HG03521 (cell line): Measurements from ENCODE around the gene OPALIN.

Experiments
- ATAC-seq: cut with Tn5 transposase; IDR thresholded peaks from one replicate; pipeline ENCODE4 v1.9.1; 2021; ENCODE audit warnings: mild to moderate bottlenecking, moderate library complexity; ENCODE audit not compliant: unreplicated experiment

The OPALIN gene, protein sequence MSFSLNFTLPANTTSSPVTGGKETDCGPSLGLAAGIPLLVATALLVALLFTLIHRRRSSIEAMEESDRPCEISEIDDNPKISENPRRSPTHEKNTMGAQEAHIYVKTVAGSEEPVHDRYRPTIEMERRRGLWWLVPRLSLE

DNA sequence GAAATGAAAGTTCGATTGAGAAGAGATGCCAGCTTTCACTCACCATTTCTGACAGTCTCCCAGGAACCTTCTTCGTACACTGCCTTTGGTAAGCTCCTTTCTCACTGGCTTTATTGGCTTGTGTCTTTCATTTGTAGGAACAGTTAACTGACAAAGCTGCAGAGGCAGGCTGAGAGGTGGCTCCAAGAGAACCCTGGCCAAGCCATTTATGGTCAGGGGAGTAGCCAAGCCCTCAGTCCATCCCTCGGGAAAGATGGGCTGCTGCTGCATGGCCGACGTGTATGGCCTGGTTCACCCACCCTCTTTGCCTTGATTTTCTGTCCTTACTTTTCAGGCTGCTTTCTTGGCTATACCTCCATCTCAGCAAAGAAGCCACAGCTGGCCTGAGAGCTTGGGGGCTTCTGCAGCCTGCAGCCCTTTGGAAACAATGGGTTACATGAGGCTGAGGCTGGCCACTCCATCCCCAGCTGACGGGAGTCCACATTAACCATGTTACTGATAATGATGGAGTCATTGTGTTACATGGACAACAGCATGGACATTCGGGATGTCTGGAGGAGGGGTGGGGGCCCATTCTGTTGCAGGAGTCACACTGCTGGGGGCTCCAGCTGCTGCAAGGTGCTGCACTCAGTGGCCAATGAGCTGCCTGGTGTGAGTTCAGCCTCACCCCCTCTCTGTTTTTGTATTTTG is at the start of gene OPALIN:
Gene OPALIN, minus strand, starts transcription at position 152 of the 690 bp plus-strand sequence. Its CDS starts 106 bp downstream, at position 46.
- no peak for ATAC-seq

DNA sequence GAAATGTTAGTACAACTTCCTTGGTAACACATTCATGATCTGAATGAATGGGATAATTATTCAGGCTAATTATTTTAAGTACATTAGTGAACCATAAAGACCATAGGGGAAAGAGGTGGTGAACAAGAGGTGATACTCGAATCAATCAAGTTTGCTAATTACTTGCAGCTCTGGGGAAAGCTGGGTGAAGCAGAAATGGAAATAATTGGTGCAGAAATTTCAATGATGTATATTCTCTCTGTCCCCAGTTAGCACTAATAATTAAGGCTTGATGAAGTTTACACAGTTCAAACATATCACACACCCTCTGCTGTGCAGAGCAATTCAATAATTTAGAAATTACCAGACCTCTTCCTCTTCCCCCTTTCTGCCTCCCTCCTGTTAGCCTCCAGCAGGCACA is 49.4 kb upstream of the OPALIN start:
- ATAC-seq = no peak

DNA sequence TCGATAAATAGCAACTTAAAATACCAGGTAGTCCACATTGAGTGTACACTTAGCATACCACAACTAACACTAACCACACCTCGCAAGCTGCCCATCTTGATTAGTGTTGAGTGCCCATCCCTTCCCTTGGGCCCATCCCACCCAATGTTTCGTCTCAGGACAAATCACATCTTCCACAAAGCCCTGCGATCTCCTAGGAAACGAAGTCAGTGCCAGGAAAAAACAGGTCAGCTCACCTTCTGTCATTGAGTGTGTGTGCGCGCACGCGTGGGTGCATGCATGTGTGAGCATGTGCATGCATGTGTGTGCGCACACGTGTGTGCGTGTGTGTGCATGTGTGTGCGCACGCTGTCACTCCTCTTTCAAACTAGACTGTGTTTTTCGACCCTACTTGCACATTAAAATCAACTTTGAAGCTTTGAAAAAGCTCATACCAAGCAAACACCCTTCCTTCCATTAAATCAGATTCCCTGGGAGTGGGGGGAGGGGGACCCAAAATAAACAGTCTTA is 48.8 kb upstream of the OPALIN start:
- no peak for ATAC-seq

DNA sequence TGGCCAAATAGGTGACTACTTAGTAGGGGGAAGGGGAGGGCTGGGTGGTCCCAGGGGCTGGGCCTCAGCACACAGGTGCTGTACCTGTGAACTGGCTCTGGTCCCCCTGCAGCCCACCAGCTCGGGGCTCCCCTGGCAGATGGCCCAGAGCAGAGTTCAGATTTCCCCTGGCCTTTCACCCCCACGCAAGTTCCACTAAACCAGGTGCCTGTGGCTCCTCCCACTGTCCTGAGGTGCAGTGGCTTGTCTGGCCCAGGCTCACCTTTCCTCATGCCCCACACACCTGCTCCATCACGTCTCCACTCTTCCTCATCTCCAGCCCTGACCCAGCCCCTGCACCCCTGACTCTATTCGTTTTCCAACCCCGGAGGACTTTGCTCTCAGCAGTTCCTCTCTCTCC is 47.3 kb upstream of the OPALIN start:
- ATAC-seq = no peak

DNA sequence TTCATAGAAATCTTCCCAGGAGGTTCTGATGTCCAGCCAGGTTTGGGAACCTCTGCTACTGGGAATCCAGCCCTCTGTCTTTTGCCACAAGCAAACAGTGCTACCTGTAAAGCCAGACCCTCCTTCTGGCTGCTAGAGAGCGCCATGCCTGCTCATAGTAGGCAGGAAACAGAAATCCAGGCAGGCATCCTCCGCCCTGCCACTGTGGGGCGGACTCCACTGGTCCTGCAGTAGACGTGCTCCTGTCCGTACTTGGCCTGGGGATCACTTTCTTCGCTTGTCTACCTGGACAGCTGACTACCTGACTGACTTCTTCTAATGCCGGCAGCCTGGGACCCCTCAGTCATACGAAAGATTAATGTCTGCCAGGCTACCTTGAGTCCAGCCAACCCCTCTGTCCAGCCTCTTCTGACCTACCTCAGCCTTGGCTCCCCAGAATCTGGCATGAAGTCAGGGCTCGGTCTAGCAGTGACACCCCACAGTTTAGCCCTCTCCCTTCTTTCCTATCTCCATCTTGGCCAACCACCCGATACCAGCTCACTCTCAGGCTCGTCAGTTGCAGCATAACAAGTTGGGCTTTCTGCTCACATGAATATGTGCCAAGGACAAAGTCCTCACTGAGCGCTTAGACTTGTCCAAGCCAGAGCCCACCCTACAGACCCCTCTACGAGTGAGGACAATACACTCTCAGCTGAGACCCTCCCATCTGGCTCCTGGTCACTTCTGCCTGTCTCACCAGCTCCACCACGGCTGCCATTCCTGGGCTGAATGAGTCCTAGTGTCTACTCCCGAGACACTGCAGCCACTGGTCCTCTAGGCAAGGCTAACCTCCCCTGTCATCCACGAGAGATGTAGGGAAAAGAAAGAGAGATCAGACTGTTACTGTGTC is 43.9 kb upstream of the OPALIN start:
- no peak for ATAC-seq

DNA sequence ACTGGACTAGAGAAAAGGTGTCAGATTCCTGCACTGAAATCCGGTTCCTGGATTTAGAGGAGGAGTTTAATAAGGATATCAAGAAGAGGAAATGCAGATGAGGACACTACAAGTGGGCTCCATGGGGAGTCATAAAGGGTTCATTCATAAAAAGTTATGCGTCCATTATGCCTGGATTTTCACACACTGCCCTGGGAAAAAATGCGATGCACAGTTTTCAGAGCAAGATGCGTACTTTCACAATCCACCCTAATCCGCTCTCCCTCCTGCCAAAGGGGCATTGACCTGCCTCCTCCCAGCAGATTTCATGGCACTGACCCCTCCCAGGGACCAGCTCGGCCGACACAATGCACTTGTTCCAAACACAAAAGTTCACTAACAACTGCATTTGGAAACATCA is 42.2 kb upstream of the OPALIN start:
- ATAC-seq = no peak

DNA sequence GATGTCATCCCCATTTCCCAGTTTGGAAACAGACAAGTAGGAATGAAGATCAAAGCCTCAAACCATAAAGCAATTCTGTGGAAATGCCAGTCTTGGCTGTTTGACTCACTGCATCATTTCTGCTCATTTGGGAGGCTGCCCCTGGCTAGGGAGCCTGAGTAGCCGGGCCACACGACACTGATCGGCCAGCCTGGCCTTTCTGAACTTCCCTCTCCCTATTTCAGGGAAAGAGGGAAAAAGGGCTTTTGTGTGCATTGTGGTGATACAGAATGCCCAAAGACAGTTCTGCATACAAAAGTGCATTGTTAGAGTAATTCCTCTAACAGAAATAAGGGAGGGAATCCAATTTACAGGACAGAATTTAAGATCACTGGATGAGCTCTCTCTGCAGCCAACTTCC is 41.7 kb upstream of the OPALIN start:
- ATAC-seq = no peak

DNA sequence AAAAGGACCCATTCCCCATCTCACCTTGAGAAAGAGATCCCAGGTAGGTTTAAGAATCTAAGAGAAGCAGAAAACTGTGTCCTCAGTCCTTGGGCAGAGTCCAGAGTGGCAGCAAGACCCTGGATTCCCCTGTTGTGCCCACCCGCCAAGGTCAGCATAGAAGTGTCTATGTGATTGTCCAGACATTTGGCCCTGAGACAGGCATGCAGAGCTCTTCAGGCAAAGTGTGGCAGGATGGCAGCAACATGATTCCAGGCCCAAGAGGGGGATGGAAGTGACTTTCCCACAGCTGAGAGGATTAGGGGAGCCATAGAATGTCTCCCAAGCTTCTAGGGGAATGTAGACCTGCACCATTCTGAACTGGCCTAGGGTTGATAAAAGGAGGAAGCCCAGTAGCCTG is 39.1 kb upstream of the OPALIN start:
- no peak for ATAC-seq

DNA sequence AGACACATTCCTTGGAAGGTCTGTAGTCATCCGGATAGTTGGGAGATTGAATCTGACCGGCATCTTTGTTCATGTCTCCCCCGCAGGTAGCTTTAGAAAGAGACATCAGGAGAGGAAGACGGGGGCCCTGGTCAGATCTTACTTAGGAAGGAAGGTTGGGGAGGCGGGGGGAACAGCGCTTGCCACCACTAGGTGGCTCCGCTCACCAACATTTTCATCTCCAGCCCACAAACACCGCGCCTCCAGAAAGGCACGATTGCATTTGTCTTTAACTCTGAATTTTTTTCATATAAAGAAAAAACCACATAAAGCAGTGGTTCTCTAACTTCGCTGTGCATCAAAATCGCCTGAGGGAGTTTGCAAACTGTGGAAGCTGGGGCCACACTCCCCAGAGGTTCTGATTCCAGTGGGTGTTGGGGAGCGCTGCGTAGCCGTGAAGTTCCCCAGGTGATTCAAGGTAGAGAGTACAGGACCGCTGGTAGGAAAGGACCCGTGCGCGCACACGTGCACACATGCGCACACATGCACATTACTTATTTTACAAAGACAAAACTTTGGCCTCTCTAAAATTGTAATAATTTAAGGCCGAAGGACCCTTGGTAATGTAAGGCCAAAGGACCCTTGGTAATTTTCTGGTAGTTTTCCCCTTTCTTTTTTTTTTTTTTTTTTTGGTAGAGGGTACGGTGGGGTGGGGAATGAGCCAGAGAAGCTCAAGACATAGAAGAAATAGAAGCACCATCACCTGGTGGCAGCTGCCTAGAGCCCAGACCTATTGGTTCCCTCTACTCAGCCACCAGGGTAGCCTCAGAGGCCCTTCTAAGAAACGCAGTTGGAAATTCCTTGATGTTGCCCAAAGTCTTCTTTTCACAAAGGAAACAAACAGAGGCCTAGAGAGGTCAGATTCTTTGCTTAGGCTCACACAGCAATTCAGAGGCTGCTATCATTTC is 37.4 kb upstream of the OPALIN start:
- no peak for ATAC-seq

DNA sequence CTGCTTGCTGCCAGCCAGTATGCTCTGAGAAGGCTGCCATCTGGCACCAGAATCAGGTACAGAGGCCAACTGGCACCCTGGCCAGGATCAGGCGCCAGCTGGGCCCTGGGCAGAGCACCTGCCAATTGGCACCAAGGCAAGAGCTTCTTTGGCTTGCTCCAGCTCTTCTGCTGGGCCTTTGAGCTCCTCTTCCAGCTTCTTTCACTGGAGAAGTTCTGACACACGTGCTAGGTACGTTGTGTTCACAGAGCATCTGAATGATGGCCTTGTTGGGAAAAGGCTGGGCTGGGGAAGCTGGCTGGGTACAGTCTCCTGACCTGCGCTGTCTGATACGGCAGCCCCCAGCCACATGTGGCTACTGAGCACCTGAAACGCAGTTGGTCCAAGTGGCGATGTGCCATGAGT is 31.7 kb upstream of the OPALIN start:
- ATAC-seq = no peak

DNA sequence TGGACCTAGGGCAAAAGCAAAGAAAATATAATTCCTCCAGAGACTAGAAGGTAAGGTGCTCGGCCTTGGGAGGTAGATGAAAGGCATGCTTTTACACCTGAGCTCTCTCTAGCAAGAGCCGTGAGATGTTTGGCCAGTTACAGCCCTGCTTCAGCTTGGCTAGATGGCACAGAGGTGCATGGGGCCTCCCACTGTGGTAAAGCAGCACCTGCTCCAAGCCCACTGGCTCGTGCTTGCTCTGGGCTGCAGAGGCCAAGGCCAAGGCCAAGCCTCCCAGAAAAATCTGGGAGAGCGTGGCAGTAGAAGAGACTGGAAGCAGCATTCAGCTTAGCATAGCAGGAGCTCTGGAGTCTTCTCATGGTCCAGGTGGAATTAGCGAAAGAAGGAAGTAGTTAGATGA is 31.0 kb upstream of the OPALIN start:
- ATAC-seq = no peak

DNA sequence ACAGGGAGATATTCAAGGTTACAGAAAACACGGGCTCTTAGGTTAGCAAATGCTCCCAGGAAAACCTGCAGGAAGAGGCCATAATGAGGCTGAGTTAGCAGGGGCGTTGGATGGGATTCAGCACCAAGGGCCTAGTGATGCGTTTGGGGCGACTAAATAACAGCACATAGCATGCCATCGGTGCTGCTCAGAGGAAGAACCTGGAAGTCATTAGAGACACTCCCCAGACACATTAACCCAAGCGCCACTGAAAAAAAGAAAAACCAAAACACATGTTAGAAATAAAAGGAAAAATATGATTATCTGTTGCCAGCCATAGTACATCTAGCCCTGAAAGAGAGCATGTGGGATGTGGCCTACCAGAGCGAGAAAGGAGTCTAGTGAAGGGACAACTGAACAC is 28.8 kb upstream of the OPALIN start:
- no peak for ATAC-seq

DNA sequence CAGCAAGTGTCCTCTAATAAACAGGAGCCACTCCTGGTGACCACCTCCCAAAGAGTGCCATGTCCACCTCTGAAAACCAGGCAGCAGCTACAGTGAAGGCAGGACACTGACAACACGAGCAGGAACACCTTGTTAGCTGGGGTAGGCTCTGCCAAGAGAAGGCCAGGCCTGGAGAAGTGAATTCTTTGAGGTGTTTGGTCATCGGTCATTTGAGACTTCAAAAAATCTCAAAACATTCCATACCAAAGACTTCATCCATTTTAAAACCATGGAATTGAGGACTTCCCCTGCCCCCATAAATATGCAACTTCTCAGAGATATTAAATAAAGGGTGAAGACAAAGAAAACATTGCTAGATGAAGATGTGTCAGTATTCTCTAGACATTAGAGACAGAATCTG is 28.4 kb upstream of the OPALIN start:
- no peak for ATAC-seq

DNA sequence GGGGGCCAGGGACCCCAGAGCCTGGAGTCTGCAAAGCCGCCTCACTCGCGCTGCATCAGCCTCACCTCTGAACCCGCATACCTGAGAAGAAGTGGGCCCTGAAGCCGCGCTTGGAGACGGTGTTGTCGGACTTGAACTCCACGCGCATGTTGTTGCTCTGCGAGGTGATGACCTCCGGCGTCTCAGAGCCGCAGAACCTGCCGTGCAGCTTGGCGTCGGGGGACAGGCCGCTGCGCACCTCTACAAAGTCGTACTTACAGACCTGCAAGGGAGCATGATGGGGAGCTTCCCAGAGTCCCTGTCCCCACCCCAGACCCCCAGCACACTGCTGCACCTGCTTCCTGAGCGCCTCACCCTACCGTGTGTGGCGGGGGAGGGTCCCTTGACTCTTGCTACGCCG is 25.7 kb upstream of the OPALIN start:
- ATAC-seq = no peak

DNA sequence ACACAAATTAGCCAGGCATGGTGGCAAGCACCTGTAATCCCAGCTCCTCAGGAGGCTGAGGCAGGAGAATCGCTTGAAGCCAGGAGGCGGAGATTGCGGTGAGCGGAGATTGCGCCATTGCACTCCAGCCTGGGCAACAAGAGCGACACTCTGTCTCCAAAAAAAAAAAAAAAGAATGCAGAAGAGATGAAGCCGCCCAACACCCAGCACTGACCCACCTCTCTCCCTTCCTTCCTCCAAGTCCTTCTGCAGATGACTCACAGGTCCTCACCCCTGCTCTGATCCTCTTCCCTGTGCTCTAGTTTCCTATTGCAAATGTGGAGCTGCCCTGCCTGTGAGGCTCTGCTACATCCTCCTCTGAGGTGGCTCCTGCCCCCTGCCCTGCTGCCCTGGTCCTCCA is 22.0 kb upstream of the OPALIN start:
- no peak for ATAC-seq

DNA sequence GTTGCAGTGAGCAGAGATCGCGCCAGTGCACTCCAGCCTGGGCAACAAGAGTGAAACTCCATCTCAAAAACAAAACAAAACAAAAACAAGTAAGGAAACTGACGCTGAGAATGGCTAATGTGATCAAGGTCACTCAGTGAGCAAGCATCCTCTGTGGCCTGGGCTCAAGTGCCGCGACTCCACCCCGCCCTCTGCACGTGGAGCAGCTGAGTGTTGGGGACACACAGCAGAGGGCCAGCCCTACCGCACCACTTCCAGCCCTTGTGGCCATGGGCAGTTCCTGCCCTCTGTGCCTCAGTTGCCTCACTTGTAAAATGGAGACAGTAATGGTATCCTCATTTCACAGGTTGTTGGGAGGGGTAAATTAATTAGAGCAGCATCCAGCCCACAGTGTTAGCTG is 21.0 kb upstream of the OPALIN start:
- ATAC-seq = no peak

DNA sequence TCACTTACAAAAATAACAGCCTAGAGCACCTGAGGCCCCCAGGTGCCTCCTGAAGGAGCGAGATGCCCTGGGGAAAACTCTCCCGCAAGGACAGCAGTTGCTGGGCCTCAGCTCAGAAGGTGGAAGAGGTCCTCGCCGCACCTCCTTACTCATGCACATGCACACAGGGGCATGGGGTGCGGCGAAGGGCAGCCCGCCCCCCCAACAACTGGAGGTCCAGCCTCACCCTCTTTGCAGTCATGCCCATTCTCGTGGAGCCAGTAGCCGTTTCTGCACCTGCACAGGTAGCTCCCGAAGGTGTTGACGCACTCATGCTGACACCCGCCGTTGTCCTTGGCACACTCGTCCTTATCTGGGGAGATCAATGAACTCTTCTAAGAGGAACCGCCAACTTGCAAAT is 19.9 kb upstream of the OPALIN start:
- ATAC-seq = no peak

DNA sequence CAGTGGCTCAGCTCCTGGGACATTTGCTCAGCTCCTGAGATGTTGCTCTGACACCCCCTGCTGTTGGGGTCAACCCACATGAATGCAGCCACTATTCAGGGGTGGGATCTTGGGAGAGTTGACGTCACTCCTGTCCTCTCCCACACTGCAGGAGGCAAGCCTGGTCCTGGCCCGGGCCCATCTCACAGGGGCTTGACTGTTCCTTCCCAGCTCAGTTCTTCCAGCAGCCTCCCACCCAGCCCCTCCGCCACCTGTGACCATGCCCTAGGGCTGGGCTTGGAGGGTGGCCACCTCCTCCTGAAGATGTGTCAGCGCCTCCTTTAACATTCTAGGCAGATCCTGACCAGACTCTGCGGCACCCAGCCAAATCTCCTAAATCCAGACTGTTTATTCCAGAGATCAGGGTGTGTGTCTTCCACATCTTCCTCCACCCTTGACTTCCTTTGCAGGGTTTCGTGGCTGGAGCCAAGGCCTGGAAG is 19.1 kb upstream of the OPALIN start:
- ATAC-seq = no peak

DNA sequence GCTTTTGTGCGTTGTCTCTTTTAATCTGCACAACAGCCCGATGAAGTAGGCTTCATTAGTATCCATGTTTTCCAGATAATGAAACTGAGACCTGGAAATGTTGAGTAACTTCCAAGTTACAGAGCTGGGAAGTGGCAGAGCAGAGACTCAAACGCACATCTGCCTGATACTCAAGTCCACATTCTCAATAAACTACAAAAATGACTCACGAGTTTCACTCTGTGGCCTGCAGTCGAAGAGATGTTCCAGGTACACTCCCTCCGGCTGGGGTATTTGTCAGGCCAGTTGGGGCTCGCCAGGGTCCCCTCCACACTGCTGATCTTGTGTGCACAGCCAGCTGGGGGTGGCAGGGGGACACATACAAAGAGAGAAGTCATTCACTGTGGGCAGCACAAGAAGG is 17.7 kb upstream of the OPALIN start:
- no peak for ATAC-seq

DNA sequence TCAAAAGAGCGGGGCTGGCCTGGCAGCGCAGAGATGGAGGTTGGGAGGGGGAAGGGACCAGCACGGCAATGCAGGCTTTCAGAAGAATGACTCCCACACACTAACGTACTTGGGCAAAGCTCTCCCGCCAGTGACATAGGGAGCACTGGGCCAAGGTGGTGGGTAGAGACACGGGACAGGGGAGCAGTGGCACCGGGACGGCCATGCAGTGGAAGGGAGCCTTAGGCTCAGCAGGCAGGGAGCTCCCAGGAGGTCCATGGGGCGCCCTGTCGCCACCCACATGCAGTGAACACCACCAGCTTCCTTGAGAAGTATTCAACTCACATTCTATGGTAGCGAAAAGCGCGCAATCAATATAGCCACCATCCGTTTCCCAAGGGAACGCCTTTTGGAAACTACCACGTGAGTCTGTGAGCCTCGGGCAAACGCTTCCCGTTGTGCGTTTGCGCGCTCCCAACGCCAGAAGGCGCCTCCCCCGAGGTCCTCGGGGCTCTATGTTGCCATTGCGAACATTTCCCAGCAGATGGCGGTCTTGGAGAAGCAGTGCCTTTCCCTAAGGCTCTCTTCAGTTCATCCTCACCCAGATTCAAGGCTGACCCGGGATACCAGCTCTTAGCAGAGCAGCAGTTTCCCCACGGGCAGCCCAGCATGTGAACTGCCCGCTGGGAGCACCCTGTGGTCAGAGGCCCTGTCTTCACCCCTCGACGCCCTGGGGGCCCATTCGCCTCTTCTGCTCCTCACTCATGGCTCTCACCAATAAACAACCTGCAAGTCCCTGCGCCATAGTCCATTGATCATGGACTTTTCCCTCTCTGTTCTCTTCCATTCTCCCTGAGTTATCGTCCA is 16.4 kb upstream of the OPALIN start:
- peak; percentile 68 for ATAC-seq
